Fibroblast of villous mesenchyme (primary cell): ENCODE data around the gene VSIG2. TPM values are rescaled to one million over a fixed set of nuclear protein-coding genes. Genes with fewer than 3 reads are reported as not detected.
"Not testable (repeated sequence)": the region's sequence is repeated elsewhere in the genome, so short reads cannot be mapped to it uniquely, and the experiment has no call there.

Experiments used
- DNase-seq: peaks from one replicate; pipeline ENCODE4 v3.0.0-alpha.2; 2010; ENCODE audit warnings: low read depth
- H3K4me3 ChIP-seq: 2 replicates; pipeline ENCODE4 v1.5.1; 2011; ENCODE audit warnings: low read depth, mild to moderate bottlenecking, low read length
- CTCF ChIP-seq: IDR thresholded peaks from 2 replicates; pipeline ENCODE4 v1.5.1; 2012; ENCODE audit warnings: low read depth, mild to moderate bottlenecking, low read length; ENCODE audit not compliant: insufficient read depth
- total RNA-seq: library from RNA; depleted of rRNA; stranded (reverse); fragments of >200 nt; gene quantifications from 2 replicates; pipeline ENCODE4 v1.2.3, GENCODE V29; 2012

The VSIG2 gene
- total RNA-seq, 1 donor: under 0.01 TPM

DNA sequence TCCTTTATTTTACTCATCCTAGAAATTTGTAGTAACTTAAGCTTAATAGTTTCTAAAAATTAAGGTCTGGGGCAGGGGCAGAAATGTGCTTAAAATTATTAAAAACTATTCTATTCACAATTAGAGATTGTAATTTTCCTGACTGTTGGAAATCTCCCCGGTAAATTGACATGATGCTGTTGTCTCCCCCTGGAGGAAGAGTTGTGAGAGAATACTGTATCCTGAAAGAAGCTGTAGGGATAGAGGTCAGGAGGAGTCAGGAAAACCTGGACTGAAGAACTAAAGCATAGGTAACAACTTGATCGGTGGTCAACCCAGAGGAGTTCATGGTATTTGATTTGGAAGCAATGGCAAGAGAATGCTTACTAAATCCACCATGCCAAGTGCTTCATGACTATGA, 26.2 kb upstream of the VSIG2 start:
- peak; percentile 42 for TF ChIP-seq CTCF
- no peak overlapping the region for H3K4me3 ChIP-seq
- DNase-seq: no peak

DNA sequence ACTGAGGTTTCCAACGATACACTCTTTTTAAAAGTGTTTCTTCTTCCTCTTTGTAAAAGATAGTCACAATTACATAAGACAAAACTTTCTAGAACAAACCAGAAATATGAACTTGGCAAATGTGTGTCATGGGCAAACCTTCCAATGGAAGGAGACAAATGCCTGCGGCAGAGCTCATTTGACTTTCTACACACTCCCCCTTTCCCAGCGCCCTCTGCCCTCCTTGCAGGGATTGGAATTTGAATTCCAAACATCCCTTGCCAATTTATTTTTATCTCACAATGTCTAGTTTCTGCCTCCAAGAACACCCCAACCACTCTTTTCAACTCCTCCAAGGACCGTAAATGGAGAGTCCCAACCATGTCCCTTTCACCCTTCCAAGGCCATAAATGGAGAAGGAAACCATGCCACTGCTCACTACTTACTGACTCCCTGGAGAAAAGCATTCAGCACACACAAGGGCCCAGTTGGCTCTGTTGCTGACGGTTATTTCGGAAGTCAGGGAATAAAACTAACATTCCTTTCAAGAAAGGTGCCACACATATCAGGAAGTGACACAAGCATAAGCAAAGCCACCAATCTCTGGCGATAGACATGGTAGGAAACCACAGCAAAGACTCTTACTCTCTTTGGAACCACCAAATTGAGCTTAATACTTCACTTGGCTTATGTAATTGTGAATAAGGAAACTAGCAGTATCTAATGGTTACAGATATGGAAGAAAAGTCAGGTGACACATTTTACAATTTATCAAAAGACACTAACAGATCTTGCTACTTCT, 25.0 kb upstream of the VSIG2 start:
- DNase-seq: no peak
- H3K4me3 ChIP-seq: no peak overlapping the region
- no peak for TF ChIP-seq CTCF

DNA sequence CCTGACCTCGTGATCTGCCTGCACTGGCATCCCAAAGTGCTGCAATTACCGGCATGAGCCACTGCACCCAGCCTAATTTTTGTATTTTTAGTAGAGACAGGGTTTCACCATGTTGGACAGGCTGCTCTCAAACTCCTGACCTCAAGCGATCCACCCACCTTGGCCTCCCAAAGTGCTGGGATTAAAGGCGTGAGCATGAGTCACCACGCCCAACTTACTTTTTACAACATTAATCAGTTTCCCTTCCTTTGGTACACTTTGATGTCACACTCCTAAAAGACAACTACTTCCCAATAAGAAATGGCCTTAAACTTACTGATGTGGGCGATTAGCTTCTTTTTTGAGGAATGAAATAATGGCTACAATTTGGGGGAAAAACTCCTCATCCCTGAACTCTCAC, 18.9 kb upstream of the VSIG2 start:
- not testable (repeated sequence) for H3K4me3 ChIP-seq, DNase-seq

GRCh38 chr11:124769806-124770774, 18.0 kb upstream of the VSIG2 start:
- peak; percentile 54 for DNase-seq
- H3K4me3 ChIP-seq: no peak overlapping the region
- no peak for TF ChIP-seq CTCF

DNA sequence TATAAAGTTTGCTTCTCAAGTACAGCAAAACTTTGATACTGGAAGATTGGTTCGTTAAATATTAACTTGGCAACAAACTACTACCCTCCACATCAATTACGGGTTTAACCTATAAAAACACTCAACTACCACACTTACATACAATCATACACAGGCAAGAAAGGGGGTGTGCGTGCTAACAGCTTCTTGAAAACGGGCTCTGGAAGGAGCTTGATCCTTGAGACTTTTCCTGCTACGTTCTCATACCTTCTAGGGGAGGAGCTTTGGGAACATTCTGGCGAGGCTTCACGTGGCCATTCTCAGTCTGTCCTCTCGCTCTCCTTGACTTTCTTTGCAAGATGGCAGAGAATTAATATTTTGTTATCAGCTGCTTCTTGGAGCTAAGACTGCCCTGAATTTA, 16.9 kb upstream of the VSIG2 start:
- TF ChIP-seq CTCF: no peak
- DNase-seq: no peak
- H3K4me3 ChIP-seq: no peak overlapping the region

DNA sequence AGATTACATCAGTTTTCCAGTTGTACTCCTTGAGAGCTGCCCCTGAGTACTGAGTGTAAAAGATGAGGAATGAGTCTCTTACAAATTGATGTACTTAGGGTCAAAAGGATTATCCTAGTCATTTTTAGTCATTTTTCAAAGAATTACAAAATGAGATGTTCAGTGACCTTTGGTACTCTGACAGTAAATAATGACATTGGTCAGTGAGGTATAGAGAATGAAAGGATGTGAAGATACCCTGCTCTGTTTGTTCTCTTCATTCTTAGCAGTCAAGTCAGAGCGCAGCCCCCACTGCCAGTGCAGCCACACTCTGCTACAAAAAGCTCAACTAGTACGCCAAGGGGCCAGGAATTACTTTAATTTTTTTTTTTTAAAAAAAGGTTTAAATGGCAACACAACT, 14.1 kb upstream of the VSIG2 start:
- DNase-seq: no peak
- no peak overlapping the region for H3K4me3 ChIP-seq
- TF ChIP-seq CTCF: no peak
